ENCODE data around the gene FADD. TPM values are rescaled to one million over a fixed set of nuclear protein-coding genes. Genes with fewer than 3 reads are reported as not detected.
"Not testable (repeated sequence)": the region's sequence is repeated elsewhere in the genome, so short reads cannot be mapped to it uniquely, and the experiment has no call there.

Gene FADD
- total RNA-seq, 2 donors from 2014 or later, result 7.1 to 11.1 TPM

DNA sequence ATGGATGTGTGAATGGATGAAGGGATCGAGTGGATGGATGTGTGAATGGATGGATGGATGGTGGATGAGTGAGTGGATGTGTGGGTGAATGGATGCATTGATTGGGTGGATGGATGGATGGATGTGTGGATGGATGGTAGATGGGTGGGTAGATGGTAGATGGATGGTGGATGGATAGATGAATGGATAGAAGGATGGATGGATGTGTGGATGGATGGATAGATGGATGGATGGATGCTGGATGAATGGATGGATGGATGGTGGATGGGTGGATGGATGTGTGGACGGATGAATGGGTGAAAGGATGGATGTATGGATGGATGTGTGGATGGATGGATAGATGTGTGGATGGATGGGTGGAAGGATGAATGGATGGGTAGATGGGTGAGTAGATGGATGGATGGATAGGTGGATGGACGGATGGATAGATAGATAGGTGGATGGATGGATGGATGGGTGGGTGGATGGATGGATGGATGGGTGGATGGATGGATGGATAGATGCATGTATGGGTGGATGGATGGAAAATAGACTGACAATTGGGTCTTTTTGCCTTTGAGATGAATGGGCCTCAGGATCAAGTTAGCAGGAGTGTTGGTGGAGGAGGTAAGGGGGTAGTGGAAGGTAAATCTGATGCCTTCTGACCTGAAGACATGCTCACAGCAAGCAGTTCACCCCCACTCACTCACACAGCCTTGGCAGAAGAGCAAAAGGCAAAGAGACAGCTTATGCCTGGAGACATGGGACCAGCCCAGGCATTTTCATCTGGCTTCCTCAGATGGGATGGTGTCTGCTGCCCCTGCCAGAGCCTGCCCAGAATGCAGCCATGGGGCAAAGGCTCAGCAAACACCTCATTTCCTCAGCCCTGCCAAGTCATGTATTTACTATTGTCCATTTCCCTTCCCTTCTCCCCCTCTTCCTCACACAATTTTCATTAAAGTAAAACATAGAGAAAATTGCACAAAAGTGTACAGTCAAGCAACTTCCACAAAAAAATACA lies 8.0 kb upstream of the FADD start:
- Histone ChIP-seq H3K27ac (no peak overlapping the region), H3K27me3 (no peaks in the 10 kb centered on the region), H3K9me3 (no peaks in the 10 kb centered on the region), H3K36me3 (no peaks in the 10 kb centered on the region), H3K4me1 (no peaks in the 10 kb centered on the region), H3K4me3 (no peak overlapping the region)
- TF ChIP-seq, protein P1, sequence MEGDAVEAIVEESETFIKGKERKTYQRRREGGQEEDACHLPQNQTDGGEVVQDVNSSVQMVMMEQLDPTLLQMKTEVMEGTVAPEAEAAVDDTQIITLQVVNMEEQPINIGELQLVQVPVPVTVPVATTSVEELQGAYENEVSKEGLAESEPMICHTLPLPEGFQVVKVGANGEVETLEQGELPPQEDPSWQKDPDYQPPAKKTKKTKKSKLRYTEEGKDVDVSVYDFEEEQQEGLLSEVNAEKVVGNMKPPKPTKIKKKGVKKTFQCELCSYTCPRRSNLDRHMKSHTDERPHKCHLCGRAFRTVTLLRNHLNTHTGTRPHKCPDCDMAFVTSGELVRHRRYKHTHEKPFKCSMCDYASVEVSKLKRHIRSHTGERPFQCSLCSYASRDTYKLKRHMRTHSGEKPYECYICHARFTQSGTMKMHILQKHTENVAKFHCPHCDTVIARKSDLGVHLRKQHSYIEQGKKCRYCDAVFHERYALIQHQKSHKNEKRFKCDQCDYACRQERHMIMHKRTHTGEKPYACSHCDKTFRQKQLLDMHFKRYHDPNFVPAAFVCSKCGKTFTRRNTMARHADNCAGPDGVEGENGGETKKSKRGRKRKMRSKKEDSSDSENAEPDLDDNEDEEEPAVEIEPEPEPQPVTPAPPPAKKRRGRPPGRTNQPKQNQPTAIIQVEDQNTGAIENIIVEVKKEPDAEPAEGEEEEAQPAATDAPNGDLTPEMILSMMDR (IDR thresholded peaks at IDR 0.05), result no peak
- no peak for DNase-seq (ENCODE audit: low spot score)

DNA sequence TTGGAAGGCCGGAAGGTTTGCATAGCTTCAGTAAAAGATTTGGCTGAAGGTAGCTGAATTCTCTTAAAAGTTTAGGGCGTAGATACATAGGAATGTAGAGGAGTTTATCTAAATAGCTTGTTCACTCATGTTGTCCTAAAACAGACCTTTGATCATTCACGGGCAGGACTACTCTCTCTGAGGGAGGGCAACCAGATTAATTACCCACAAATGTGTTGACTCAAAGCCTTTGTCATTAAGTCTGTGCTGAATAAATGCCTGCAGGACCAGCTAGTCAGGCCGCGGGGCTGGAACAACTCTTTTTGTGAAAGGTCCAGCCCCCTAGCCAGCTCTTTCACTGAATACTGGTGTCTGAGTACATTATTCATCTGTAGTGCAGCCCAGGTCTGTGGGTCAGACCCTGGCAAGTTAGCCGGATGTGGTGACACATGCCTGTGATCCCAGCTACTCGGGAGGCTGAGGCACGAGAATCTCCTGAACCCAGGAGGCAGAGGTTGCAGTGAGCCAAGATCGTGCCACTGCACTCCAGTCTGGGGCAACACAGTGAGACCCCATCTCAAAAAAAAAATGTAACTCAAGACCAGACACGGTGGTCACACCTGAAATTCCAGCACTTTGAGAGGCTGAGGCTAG lies 2.8 kb upstream of the FADD start:
- Histone ChIP-seq H3K27ac (no peak overlapping the region), H3K27me3 (no peaks in the 10 kb centered on the region), H3K4me1 (peaks cover 0 to 17% of the 10 kb centered on the region in 2 donors), H3K9me3 (no peaks in the 10 kb centered on the region), H3K4me3 (no peak overlapping the region), H3K36me3 (no peaks in the 10 kb centered on the region)
- TF ChIP-seq, protein P1 (IDR thresholded peaks at IDR 0.05), result no peak
- DNase-seq (ENCODE audit: low spot score), result no peak

DNA sequence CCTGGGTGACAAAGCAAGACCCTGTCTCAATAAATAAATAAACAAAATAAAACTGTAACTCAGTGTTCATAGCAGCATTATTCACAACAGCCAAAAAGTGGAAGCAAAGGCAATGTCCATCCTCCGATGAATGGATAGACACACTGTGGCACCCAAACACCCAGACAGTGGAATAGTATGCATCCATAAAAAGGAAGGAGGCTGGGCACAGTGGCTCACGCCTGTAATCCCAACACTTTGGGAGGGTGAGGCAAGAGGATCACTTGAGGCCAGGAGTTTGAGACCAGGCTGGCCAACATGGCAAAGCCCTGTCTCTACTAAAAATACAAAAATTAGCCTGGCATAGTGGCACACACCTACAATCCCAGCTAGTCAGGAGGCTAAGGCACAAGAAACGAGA lies 2.0 kb upstream of the FADD start:
- peaks cover 0 to 19% of the 10 kb centered on the region in 2 donors for H3K4me1 ChIP-seq
- H3K4me3 ChIP-seq; H3K36me3 ChIP-seq; DNase-seq (ENCODE audit: low spot score); H3K9me3 ChIP-seq; H3K27ac ChIP-seq; H3K27me3 ChIP-seq: not testable (repeated sequence)

DNA sequence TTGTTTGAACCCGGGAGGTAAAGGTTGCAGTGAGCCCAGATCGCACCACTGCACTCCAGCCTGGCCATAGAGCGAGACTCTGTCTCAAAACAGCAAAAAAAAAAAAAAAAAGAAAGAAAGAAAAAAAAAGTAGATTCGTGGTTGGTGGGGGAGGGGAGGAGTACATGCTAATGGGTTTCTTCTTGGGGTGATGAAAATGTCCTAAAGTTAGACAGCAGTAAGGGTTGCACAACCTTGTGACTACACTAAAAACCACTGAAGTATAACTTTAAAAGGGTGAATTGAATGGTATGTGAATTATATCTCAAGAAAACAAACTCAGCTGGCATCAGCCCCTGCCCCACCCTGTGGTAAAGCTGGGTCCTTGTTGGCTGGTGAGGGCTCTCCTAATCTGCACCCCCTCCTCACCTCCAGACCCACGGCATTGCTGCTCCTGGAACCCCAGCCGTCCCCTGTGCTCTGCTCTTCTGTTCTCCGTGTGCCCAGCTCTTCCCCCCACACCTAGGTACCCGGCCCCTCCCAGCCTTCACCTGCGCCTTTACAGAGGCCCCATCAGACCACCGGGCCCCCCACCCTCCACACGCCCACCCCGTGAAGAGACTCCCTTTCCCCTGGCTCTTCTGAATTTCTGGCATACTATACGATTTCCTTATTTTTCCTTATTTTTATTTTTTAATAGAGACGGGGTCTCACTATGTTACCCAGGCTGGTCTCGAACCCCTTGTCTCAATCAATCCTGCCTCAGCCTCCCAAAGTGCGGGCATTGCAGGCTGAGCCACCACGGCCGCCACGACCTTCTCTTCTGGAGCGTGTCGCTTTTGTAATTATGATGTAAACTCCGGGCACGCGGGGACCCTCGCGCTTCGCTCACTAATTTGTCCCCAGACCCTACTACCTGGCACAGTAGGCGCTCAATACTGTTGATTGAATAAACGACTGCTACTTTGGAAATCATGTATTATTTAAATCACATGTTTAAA lies 924 bp upstream of the FADD start:
- peak overlapping the region; percentile 92 for H3K27ac ChIP-seq
- TF ChIP-seq, protein P1 (IDR thresholded peaks at IDR 0.05), result no peak
- peak overlapping the region; percentile 86 to 99 for H3K4me3 ChIP-seq

DNA sequence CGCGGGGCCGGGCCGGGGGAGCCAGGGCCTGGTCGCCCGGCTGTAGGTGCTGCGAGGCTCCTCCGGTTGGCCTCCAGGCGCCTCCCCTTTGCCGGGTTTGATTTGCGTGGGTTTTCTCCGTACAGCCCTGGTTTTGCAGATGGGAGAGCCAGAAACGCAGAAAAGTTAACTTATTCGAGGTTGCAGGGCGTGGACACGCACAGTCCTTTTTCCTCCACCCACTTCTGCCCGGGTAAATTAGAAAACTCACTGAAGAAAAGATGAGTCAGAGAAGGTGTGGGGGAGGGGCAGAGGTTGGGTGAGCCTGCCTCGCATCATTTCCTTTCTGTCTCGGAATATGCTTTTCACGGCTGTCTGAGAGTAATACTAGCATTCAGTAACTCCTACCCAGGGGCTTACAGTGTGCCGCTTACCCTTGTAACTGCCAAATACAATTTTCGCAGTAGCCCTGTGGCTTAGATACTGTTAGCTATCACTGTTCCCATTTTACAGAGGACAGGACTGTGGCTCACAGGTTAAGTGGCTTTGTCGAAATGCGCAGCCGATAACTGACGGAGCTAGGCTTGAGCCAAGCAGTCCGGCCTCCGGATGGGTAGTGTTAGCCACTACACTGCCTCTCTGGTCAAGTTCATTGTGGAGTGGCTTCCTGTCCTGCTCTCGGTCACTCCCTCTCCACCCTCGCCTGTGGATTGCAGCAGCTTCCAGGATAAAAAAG lies 812 bp downstream of the FADD start:
- peak overlapping the region; percentile 92 for H3K27ac ChIP-seq
- peaks cover 15% of the 10 kb centered on the region for H3K36me3 ChIP-seq
- peak overlapping the region; percentile 86 to 99 for H3K4me3 ChIP-seq
- DNase-seq (ENCODE audit: low spot score), result peak; percentile 77
- H3K27me3 ChIP-seq, result no peaks in the 10 kb centered on the region
- H3K9me3 ChIP-seq, result no peaks in the 10 kb centered on the region
- TF ChIP-seq, protein P1 (IDR thresholded peaks at IDR 0.05), result no peak
- peaks cover 0 to 30% of the 10 kb centered on the region in 2 donors for H3K4me1 ChIP-seq

More for the DNA sequence above, 924 bp upstream of the FADD start:
- no peaks in the 10 kb centered on the region for H3K27me3 ChIP-seq
- no peak for DNase-seq (ENCODE audit: low spot score)
- H3K9me3 ChIP-seq, result no peaks in the 10 kb centered on the region
- H3K4me1 ChIP-seq, result peaks cover 0 to 24% of the 10 kb centered on the region in 2 donors
- H3K36me3 ChIP-seq, result peaks cover 10% of the 10 kb centered on the region
